Right lobe of liver (tissue), 6 donors: ENCODE measurements around the gene CPHXL. TPM values are rescaled to one million over a fixed set of nuclear protein-coding genes. Genes with fewer than 3 reads are reported as not detected.
A peak's percentile ranks its signal among the peaks of the same experiment; 100 is the strongest.

Source experiments
- ATAC-seq, 4 donors: fragments of 200-7000 bp; cut with Tn5 transposase; one replicate each; pipeline ENCODE4 v1.9.1; 2020; ENCODE audit warnings: mild to moderate bottlenecking in 4 of 4, moderate library complexity in 4 of 4
- DNase-seq, 3 donors: peaks; one replicate each; pipeline ENCODE4 v3.0.0-alpha.2; 2020
- H3K27ac ChIP-seq, 3 donors: fragments of 200-600 bp; one replicate each; pipeline ENCODE4 v1.8.0; 2022
- H3K27me3 ChIP-seq, 2 donors: fragments of 200-600 bp; one replicate each; pipeline ENCODE4 v1.8.0; 2022
- H3K36me3 ChIP-seq, 4 donors: fragments of 200-600 bp; sonication (generic) in 1 of 4; one replicate each; pipeline versions ENCODE4 v1.5.1 to v1.8.0; 2017 to 2022; ENCODE audit warnings: control low read depth in 1 of 4
- H3K4me1 ChIP-seq, 4 donors: fragments of 200-600 bp; sonication (generic) in 1 of 4; one replicate each; pipeline versions ENCODE4 v1.5.1 to v1.8.0; 2017 to 2022; ENCODE audit warnings: control low read depth in 1 of 4
- H3K4me3 ChIP-seq, 3 donors: fragments of 200-600 bp; one replicate each; pipeline ENCODE4 v1.8.0; 2022
- H3K9me3 ChIP-seq, 4 donors: fragments of 200-600 bp; sonication (generic) in 1 of 4; one replicate each; pipeline versions ENCODE4 v1.5.1 to v1.8.0; 2017 to 2022; ENCODE audit warnings: control low read depth in 1 of 4
- CTCF ChIP-seq, 4 donors: fragments of 200-600 bp in 3 of 4; fragments of 450-650 bp in 1 of 4; IDR thresholded peaks; one replicate each; pipeline versions ENCODE4 v1.5.1 to v1.8.0; 2016 to 2022; ENCODE audit warnings: antibody characterized with exemption in 4 of 4, mild to moderate bottlenecking in 2 of 4
- POLR2A ChIP-seq: fragments of 450-650 bp; IDR thresholded peaks from one replicate; pipeline ENCODE4 v1.6.1; 2017; ENCODE audit warnings: antibody characterized with exemption, mild to moderate bottlenecking
- WGBS: methylation state at CpG from one replicate; pipeline ENCODE4 v1.1.6; 2018; ENCODE audit warnings: low coverage, low lambda C conversion rate; ENCODE audit not compliant: insufficient coverage; ENCODE audit errors: missing lambda C conversion rate; 5-methylcytosine and 5-hydroxymethylcytosine counted together
- intact Hi-C, 2 donors: fragments of 100-400 bp; cut with DNase I; formaldehyde crosslinking; loops; one replicate each; pipeline versions ENCODE4 v1.11.2 to v1.14.1; 2022
- total RNA-seq, 6 experiments: library from RNA; depleted of rRNA in 2 of 6; stranded (reverse); fragments of >200 nt in 2 of 6; fragmentation: NEBNext Ultra II Directional in 3 of 6; extraction: Animal tissue kit (Norgen Biotek cat#: 25700) in 3 of 6; gene quantifications; one replicate each; pipeline versions ENCODE4 v1.1.0 to v1.2.4, GENCODE V29; 2016 to 2023
- donor health status: DM: no; HTN: yes; CAD: no.
- donor health status: DM: no; HTN: no; CAD: no.
- donor health status: DM: no; HTN: no; CAD: no.
- donor health status: DM: no; HTN: yes; CAD: no.
- donor health status: DM: no; HTN: yes; CAD: no.

The CPHXL gene
- total RNA-seq, 6 experiments from 2014 or later = not detected

- DNase-seq = no peak
- WGBS = 52% methylated on average over 3 of the region's 5 CpGs
- TF ChIP-seq CTCF (IDR thresholded peaks at IDR 0.05) (no peak), POLR2A (no peak)
- Histone ChIP-seq H3K27ac (no peak overlapping the region), H3K4me3 (no peak overlapping the region), H3K9me3 (no peaks in the 10 kb centered on the region), H3K4me1 (no peaks in the 10 kb centered on the region), H3K27me3 (no peaks in the 10 kb centered on the region), H3K36me3 (no peaks in the 10 kb centered on the region)
- intact Hi-C loops = no loop called here
- ATAC-seq = peak in 2 of 4 donors; percentile 32 to 82
Measured at GRCh38 chr16:75754141-75754540, 27.9 kb upstream of the CPHXL start.

GRCh38 chr16:75750528-75750927, 24.2 kb upstream of the CPHXL start:
- ATAC-seq (no peak), DNase-seq (no peak)
- intact Hi-C loops = no loop called here
- Histone ChIP-seq H3K9me3 (no peaks in the 10 kb centered on the region), H3K4me3 (no peak overlapping the region), H3K36me3 (no peaks in the 10 kb centered on the region), H3K27me3 (no peaks in the 10 kb centered on the region), H3K4me1 (no peaks in the 10 kb centered on the region), H3K27ac (no peak overlapping the region)
- no peak for TF ChIP-seq POLR2A
- no peak for TF ChIP-seq CTCF (IDR thresholded peaks at IDR 0.05)
- WGBS = 54% methylated on average over 3 of the region's 3 CpGs

GRCh38 chr16:75746359-75746758, 20.1 kb upstream of the CPHXL start:
- TF ChIP-seq POLR2A = no peak
- no peak for TF ChIP-seq CTCF (IDR thresholded peaks at IDR 0.05)
- 73% methylated on average over 2 of the region's 3 CpGs for WGBS
- Histone ChIP-seq H3K27ac (no peak overlapping the region), H3K9me3 (no peaks in the 10 kb centered on the region), H3K27me3 (no peaks in the 10 kb centered on the region), H3K4me1 (no peaks in the 10 kb centered on the region), H3K4me3 (no peak overlapping the region), H3K36me3 (no peaks in the 10 kb centered on the region)
- intact Hi-C loops = no loop called here
- DNase-seq (no peak), ATAC-seq (no peak)

- ATAC-seq (no peak), DNase-seq (no peak)
- H3K36me3 ChIP-seq = no peaks in the 10 kb centered on the region
- H3K4me1 ChIP-seq = no peaks in the 10 kb centered on the region
- no peak for TF ChIP-seq POLR2A
- no peak for TF ChIP-seq CTCF (IDR thresholded peaks at IDR 0.05)
- no peaks in the 10 kb centered on the region for H3K9me3 ChIP-seq
- intact Hi-C loops = no loop called here
- no peak overlapping the region for H3K27ac ChIP-seq
- H3K4me3 ChIP-seq = no peak overlapping the region
- 62% methylated on average over 1 of the region's 1 CpG for WGBS
- H3K27me3 ChIP-seq = no peaks in the 10 kb centered on the region
Measured at GRCh38 chr16:75745823-75746222, 19.5 kb upstream of the CPHXL start.

GRCh38 chr16:75745242-75745641, 19.0 kb upstream of the CPHXL start:
- Histone ChIP-seq H3K27me3 (no peaks in the 10 kb centered on the region), H3K36me3 (no peaks in the 10 kb centered on the region), H3K27ac (no peak overlapping the region), H3K9me3 (no peaks in the 10 kb centered on the region), H3K4me3 (no peak overlapping the region), H3K4me1 (no peaks in the 10 kb centered on the region)
- TF ChIP-seq CTCF (IDR thresholded peaks at IDR 0.05) (no peak), POLR2A (no peak)
- intact Hi-C loops = no loop called here
- DNase-seq = no peak
- ATAC-seq = no peak
- 43% methylated on average over 1 of the region's 1 CpG for WGBS
